HG03064 (cell line): ENCODE results near the gene ZBTB44.
"Not testable (repeated sequence)": the region's sequence is repeated elsewhere in the genome, so short reads cannot be mapped to it uniquely, and the experiment has no call there.

Source experiments
- ATAC-seq: cut with Tn5 transposase; IDR thresholded peaks from one replicate; pipeline ENCODE4 v1.9.1; 2021; ENCODE audit warnings: low read depth; ENCODE audit not compliant: unreplicated experiment

The ZBTB44 gene

GRCh38 chr11:130314750-130315285 is at the start of gene ZBTB44:
Gene ZBTB44 (minus strand): TSS chr11:130314917. CDS start chr11:130261873, 53,044 bp downstream.
- ATAC-seq, result peak; percentile 48

GRCh38 chr11:130359419-130359818 is 44.7 kb upstream of the ZBTB44 start:
- no peak for ATAC-seq

- no peak for ATAC-seq
These were observed 43.7 kb upstream of the ZBTB44 start for GRCh38 chr11:130358398-130358797.

- no peak for ATAC-seq
These were observed 32.5 kb upstream of the ZBTB44 start for GRCh38 chr11:130347261-130347660.

- ATAC-seq, result no peak
These were observed 30.1 kb upstream of the ZBTB44 start for GRCh38 chr11:130344841-130345240.

- no peak for ATAC-seq
These were observed 26.1 kb upstream of the ZBTB44 start for GRCh38 chr11:130340671-130341319.

GRCh38 chr11:130338667-130339066 is 23.9 kb upstream of the ZBTB44 start:
- ATAC-seq, result no peak

- ATAC-seq, result no peak
These were observed 22.8 kb upstream of the ZBTB44 start for GRCh38 chr11:130337281-130338089.

GRCh38 chr11:130331397-130331796 is 16.7 kb upstream of the ZBTB44 start:
- not testable (repeated sequence) for ATAC-seq

GRCh38 chr11:130330101-130330684 is 15.5 kb upstream of the ZBTB44 start:
- ATAC-seq, result no peak

GRCh38 chr11:130328420-130328819 is 13.7 kb upstream of the ZBTB44 start:
- no peak for ATAC-seq

- ATAC-seq, result no peak
These were observed 13.0 kb upstream of the ZBTB44 start for GRCh38 chr11:130327716-130328115.

GRCh38 chr11:130325691-130326090 is 11.0 kb upstream of the ZBTB44 start:
- ATAC-seq, result no peak

- ATAC-seq, result no peak
These were observed 9.0 kb upstream of the ZBTB44 start for GRCh38 chr11:130323452-130324450.

- no peak for ATAC-seq
These were observed 7.4 kb upstream of the ZBTB44 start for GRCh38 chr11:130322126-130322525.

- no peak for ATAC-seq
These were observed 3.4 kb upstream of the ZBTB44 start for GRCh38 chr11:130318031-130318673.

- peak; percentile 31 for ATAC-seq
These were observed 745 bp upstream of the ZBTB44 start for GRCh38 chr11:130315354-130315970.

GRCh38 chr11:130314184-130314749 is 450 bp downstream of the ZBTB44 start:
- ATAC-seq, result peak; percentile 53
